Measurements from ENCODE around the gene BARHL1.

Gene BARHL1

DNA sequence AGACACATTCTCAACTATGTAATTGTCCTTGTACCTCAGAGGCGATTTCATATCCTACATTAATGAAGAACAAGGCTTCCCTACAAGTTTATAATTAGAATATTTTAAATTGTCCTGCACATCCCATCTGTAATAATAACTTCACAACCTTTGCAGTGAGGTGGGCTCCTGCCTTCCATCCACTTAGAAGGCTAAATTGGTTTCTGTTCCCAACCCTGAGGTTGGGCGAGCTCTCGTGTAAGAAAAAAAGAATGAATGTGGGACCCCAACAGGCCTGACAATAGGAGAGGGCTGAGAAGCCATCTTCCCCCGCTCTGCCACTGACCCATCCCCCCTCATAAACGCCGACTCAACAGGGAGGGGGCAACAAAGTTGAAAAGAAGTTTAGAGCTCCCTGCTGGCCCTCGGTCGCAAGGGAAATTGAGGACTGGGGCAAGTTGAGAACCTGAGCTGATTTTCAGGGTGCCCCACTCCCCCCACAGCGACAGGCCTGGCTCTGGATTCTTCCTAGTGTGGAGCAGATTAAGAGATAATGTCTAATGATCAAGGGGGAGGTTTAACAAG lies 9.4 kb downstream of the BARHL1 start:
- DNase-seq (ENCODE audit: low read depth in 1 of 2, low spot score in 1 of 2), result no peak
- in situ Hi-C loops (cut with HindIII; ENCODE audit: low pct_unique_long_range_greater_than_20kb, low sequenced_read_pairs), result no loop called here
- TF ChIP-seq JUND (IDR thresholded peaks at IDR 0.05; ENCODE audit: low read depth), result no peak

DNA sequence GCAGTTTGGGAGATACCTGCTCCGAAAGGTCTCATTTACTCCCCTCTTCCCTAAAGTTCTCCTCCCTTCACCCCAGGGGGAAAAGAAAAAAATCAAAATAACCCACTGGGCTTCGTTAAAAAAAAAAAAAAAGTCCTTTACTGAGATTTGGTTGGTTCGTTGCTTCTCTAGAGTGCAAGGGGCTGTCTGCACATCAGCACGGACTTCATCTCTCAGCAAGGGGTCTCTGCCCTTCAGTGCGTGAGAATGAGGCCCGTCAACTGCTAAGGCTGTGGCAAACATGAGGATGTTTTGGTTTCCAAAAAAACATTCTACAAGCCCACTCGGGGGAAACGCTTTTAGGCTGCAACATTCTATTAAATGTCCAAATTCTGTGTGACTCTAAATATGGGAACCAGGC lies 10.0 kb downstream of the BARHL1 start:
- in situ Hi-C loops (cut with HindIII; ENCODE audit: low pct_unique_long_range_greater_than_20kb, low sequenced_read_pairs), result no loop called here
- DNase-seq (ENCODE audit: low read depth in 1 of 2, low spot score in 1 of 2), result no peak
- no peak for TF ChIP-seq JUND (IDR thresholded peaks at IDR 0.05; ENCODE audit: low read depth)

DNA sequence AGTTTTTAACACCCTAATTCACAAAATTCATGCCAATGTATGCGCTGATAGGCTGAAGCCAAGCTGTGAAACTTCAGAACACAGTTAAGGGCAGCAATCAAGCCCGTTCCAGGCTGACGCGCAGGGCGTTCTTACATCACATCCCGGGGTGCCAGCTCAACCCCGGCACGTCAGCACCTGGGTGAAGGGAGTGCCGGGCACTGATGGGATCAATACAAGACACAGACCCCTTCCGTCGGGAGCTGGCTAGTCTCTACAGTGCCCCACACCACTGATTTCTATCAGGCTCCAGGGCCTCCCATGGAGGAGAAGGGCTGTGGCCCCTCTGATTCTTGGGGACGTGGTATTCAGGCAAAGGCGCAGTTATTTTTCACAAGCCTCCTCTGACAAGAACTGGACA lies 12.0 kb downstream of the BARHL1 start:
- TF ChIP-seq JUND (IDR thresholded peaks at IDR 0.05; ENCODE audit: low read depth), result no peak
- DNase-seq (ENCODE audit: low read depth in 1 of 2, low spot score in 1 of 2), result no peak
- in situ Hi-C loops (cut with HindIII; ENCODE audit: low pct_unique_long_range_greater_than_20kb, low sequenced_read_pairs), result no loop called here

DNA sequence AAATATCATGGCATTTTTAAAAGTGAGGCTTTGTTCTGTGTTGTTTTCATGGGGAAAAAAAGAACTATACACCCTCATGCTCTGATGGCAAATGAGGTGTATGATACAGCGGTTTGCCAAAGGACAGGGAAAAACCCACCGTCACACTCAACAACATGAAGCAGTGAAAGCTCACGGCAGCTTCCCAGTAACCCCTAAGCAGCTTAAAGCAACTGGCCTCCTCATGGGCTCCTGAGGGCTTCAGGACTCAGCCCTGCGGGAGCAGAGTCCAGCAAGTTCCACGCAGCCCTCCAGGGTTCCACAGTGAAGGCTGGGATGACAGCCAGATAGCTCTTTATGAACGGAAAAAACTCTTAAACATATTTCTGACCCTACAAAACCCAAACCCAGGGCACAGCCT lies 12.9 kb downstream of the BARHL1 start:
- no peak for DNase-seq (ENCODE audit: low read depth in 1 of 2, low spot score in 1 of 2)
- in situ Hi-C loops (cut with HindIII; ENCODE audit: low pct_unique_long_range_greater_than_20kb, low sequenced_read_pairs), result no loop called here
- TF ChIP-seq JUND (IDR thresholded peaks at IDR 0.05; ENCODE audit: low read depth), result no peak

DNA sequence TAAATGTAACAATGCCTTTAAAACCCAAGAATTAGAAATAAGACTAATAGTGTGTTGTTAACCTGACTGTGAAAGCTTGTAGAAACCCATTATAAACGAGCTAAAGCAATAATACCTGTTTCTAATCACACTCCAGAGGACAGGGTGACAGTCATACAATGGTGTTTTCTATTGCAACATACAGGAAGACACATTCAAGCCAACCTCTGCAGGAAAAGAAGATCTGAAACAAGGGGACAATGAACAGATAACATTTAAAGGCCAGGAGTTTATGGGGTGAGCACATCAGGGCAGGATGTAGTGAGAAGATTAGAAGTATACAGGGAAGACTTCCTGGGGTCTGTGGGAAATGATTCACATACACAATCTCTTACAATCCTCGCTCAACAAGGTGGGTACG lies 13.8 kb downstream of the BARHL1 start:
- no peak for DNase-seq (ENCODE audit: low read depth in 1 of 2, low spot score in 1 of 2)
- in situ Hi-C loops (cut with HindIII; ENCODE audit: low pct_unique_long_range_greater_than_20kb, low sequenced_read_pairs), result no loop called here
- no peak for TF ChIP-seq JUND (IDR thresholded peaks at IDR 0.05; ENCODE audit: low read depth)

DNA sequence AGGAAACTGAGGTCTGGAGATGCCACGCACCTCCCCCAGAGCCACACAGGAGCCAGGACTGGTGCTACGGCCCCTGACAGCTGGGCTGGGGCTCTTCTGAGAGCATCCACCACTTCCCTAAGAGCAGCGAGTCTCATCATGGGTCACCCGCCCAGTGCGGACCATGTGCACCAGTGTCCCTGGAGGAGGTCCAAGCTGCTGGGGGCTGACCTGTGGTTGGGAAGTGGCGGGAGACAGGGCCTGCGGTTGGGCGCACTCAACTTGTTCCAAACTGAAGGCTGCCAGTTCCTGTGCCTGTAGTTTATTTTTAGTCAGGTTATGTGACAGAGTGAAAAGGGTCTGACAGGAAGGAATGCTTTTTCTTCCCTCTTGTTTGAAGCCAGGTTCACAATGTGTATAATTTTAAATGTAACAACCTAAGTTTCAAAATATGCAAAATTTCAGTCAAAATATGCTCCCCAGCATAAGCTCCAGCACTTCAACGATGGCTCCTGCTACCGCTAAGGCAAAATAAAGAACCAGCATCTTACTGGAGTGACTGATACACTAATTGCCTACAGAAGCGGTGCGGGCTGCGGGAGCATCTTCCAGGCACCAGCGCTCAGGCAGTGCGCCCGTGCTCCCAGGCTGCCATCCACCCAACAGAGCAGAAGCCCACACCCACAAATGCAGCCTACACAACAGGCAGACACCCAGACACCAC lies 14.8 kb downstream of the BARHL1 start:
- DNase-seq (ENCODE audit: low read depth in 1 of 2, low spot score in 1 of 2), result no peak
- no peak for TF ChIP-seq JUND (IDR thresholded peaks at IDR 0.05; ENCODE audit: low read depth)
- in situ Hi-C loops (cut with HindIII; ENCODE audit: low pct_unique_long_range_greater_than_20kb, low sequenced_read_pairs), result no loop called here

DNA sequence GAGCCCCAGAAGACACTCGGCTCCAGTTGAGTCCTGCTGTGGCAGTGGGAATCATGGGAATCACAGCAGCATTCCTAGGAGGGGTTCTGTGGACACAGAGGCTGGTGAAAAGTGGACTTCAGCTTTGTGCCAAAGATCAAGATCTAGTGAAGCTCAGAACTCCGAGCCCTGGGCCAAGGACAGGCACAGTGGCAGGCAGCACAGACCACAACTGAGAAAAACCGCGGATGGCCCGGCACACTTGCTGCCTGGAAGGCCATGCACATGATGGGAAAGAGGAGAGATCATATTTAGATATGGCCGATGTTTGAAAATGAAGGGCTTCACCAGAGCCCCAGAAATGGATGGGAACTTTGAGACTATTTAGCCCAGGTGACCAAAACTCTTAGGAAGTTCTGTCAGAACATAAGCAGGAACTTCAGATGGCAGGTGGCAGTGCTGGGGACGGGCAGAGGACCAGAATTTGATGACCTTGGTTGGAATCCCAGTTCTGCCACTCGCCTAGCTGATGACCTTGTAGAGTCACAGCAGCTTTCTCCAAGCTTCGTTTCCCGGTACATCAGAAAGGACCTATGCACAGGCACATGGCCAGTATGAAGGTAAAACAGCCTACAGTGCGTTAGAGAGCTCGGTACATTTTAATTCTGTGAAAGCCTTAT lies 18.0 kb downstream of the BARHL1 start:
- in situ Hi-C loops (cut with HindIII; ENCODE audit: low pct_unique_long_range_greater_than_20kb, low sequenced_read_pairs), result no loop called here
- TF ChIP-seq JUND (IDR thresholded peaks at IDR 0.05; ENCODE audit: low read depth), result no peak
- no peak for DNase-seq (ENCODE audit: low read depth in 1 of 2, low spot score in 1 of 2)

DNA sequence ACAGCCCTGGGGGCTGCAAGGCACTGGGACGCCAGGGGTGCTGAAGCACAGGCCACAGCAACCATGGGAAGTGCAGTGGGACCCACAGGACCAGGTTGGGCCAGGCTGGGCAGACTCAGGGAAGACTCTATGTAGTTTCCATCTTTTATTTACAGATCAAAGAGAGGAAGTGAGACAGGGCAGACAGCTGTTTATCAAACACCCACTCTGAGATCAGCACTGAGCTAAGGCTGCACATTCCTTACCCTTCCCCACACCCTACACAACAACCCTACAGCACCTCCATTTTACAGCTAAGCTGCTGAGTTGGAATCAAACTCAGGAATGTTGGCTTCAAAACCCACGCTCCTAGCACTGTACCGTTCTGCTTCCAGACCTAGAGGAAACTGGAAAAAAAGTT lies 19.8 kb downstream of the BARHL1 start:
- TF ChIP-seq JUND (IDR thresholded peaks at IDR 0.05; ENCODE audit: low read depth), result no peak
- in situ Hi-C loops (cut with HindIII; ENCODE audit: low pct_unique_long_range_greater_than_20kb, low sequenced_read_pairs), result no loop called here
- DNase-seq (ENCODE audit: low read depth in 1 of 2, low spot score in 1 of 2), result no peak

DNA sequence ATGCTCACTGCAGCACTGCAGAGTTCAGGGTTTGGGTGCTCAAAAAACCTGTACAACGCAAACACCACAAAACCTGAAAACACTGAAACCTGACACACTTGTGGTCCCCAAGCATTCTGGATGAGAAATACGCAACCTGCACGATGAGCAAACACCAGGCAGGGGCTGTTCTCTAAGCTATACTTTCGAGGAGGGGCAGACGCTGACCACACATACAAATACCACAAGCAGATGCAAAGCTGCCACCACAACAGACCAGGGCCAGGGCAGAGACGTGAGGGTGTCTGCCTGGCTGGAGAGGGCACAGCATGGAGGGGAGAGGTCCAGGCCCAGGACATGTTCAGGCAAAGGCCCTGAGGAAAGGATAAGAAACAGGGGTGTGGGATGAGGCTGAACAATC lies 23.0 kb downstream of the BARHL1 start:
- TF ChIP-seq JUND (IDR thresholded peaks at IDR 0.05; ENCODE audit: low read depth), result no peak
- in situ Hi-C loops (cut with HindIII; ENCODE audit: low pct_unique_long_range_greater_than_20kb, low sequenced_read_pairs), result no loop called here
- no peak for DNase-seq (ENCODE audit: low read depth in 1 of 2, low spot score in 1 of 2)

DNA sequence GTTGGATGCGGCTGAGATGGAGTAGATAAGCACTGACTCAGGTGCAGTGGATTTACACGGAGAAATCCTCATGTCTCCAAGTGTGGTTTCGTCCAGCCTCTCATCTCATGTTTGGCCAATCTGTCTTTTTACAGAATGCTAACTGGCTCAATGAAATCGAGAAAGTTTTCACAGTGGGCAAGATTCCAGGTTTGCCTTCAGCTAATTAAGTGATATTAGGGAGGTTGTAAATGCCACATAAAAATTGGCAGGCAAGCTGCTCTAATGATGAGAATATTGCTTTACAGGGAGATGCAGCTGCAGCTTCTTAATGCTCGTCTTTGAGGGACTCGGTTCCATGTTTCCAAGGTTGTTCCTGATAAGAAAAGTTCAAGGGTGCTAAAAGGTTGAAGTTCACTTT lies 23.7 kb downstream of the BARHL1 start:
- in situ Hi-C loops (cut with HindIII; ENCODE audit: low pct_unique_long_range_greater_than_20kb, low sequenced_read_pairs), result no loop called here
- DNase-seq (ENCODE audit: low read depth in 1 of 2, low spot score in 1 of 2), result no peak

DNA sequence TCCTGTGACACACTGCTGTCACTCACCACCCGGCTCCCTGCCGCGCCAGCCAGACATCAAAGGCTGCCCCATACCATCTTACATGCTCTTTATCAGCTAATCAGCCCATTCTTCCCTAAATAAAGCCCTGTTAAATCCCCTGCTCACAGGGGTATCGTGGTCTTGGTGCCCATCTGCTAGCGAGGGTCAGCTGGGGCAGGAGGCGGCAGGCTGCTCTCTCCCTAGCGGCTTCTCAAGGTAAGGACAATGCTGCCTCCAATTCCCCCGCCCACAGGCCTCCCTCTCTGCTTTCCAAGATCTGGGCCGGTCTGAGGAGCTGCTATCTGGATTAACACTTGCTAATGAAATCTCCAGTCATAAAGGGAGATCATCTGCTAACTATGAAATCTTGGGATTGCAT lies 26.8 kb downstream of the BARHL1 start:
- DNase-seq (ENCODE audit: low read depth in 1 of 2, low spot score in 1 of 2), result no peak
- TF ChIP-seq JUND (IDR thresholded peaks at IDR 0.05; ENCODE audit: low read depth), result no peak
- in situ Hi-C loops (cut with HindIII; ENCODE audit: low pct_unique_long_range_greater_than_20kb, low sequenced_read_pairs), result no loop called here

More for the DNA sequence above, 23.7 kb downstream of the BARHL1 start:
- no peak for TF ChIP-seq JUND (IDR thresholded peaks at IDR 0.05; ENCODE audit: low read depth)

DNA sequence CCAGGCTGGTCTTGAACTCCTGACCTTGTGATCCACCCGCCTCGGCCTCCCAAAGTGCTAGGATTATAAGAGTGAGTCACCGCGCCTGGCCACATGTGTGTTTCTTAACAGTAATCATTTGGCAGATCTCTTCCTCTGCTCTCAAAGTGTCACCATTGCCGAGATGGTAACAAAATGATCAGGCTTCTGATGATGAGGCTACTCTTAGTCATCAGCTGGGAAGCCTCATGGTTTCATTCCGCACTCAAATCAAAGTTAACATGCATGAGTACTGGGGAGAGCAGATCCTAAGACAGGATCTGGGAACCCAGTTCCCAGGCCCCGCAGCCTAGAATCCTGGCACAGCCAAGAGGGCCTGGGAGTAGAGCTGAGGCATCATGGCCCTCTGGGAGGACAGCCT lies 27.4 kb downstream of the BARHL1 start:
- in situ Hi-C loops (cut with HindIII; ENCODE audit: low pct_unique_long_range_greater_than_20kb, low sequenced_read_pairs), result no loop called here
- TF ChIP-seq JUND (IDR thresholded peaks at IDR 0.05; ENCODE audit: low read depth), result no peak
- DNase-seq (ENCODE audit: low read depth in 1 of 2, low spot score in 1 of 2), result no peak

DNA sequence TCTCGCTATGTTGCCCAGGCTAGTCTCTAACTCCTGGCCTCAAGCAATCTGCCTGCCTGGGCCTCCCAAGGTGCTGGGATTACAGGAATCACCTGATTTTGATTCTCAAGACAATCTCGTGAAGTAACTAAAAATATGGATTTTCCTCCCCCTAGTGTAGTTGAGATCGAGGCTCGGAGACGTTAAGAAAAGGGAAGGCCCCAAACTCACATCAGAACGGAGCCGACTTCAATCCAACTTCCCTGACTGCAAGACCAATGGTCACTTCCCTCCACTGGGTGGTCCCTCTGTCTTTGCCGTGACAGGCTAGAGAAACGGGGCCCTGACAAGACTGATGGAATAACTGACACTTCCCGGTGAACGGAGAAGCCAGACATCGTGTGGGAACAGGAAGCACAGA lies 28.3 kb downstream of the BARHL1 start:
- DNase-seq (ENCODE audit: low read depth in 1 of 2, low spot score in 1 of 2), result no peak
- in situ Hi-C loops (cut with HindIII; ENCODE audit: low pct_unique_long_range_greater_than_20kb, low sequenced_read_pairs), result no loop called here
- TF ChIP-seq JUND (IDR thresholded peaks at IDR 0.05; ENCODE audit: low read depth), result no peak

Measured in T47D (cell line).